IMR-90 (cell line): Measurements from ENCODE around the gene ZXDC. TPM values are rescaled to one million over a fixed set of nuclear protein-coding genes. Genes with fewer than 3 reads are reported as not detected.

Experiments
- ATAC-seq: fragments of 200-7000 bp; cut with Tn5 transposase; 2 replicates; pipeline ENCODE4 v1.9.1; 2020; ENCODE audit warnings: low read depth, mild to moderate bottlenecking, moderate library complexity
- BruUV-seq: library from RNA; stranded (reverse); fragments of 400-500 nt; replicated peaks from 2 replicates; lab custom pipeline; 2021; lab: Mats Ljungman, UMichigan
- CTCF ChIA-PET: fragments of 300-600 bp; formaldehyde crosslinking; extraction: SDS; loops from one replicate; lab custom pipeline; 2021; ENCODE audit warnings: antibody characterized with exemption; lab: Yijun Ruan, JAX
- POLR2A ChIA-PET: fragments of 300-600 bp; sonication (Branson Sonifier 250); formaldehyde crosslinking; loops from one replicate; lab custom pipeline; 2022; ENCODE audit warnings: antibody characterized with exemption; ENCODE audit not compliant: unreplicated experiment; lab: Charles Lee
- DNase-seq: peaks from one replicate; pipeline ENCODE4 v3.0.0; 2013
- H2AFZ ChIP-seq: replicated peaks from 2 replicates; pipeline ENCODE3; 2013; ENCODE audit warnings: low read length, mild to moderate bottlenecking; ENCODE audit not compliant: poor library complexity
- H2AK5ac ChIP-seq: 2 replicates; pipeline ENCODE4 v1.6.1; 2013; ENCODE audit warnings: low read depth, low read length, inconsistent platforms
- H2AK9ac ChIP-seq: replicated peaks from 2 replicates; pipeline ENCODE3; 2013; ENCODE audit warnings: mild to moderate bottlenecking, low read depth, low read length, moderate library complexity; ENCODE audit not compliant: poor library complexity
- H2BK120ac ChIP-seq: 2 replicates; pipeline ENCODE4 v1.6.1; 2013; ENCODE audit warnings: low read depth, low read length, inconsistent platforms
- H2BK15ac ChIP-seq: 3 replicates; pipeline ENCODE4 v1.6.1; 2013; ENCODE audit warnings: low read depth, low read length, inconsistent platforms
- H2BK20ac ChIP-seq: 2 replicates; pipeline ENCODE4 v1.6.1; 2013; ENCODE audit warnings: low read depth, mild to moderate bottlenecking, inconsistent platforms, low read length, moderate library complexity
- H2BK5ac ChIP-seq: 2 replicates; pipeline ENCODE4 v1.6.1; 2013; ENCODE audit warnings: mild to moderate bottlenecking, low read depth, low read length, inconsistent platforms; ENCODE audit not compliant: poor library complexity, severe bottlenecking
- H3K14ac ChIP-seq: replicated peaks from 2 replicates; pipeline ENCODE4 v1.6.1; 2013; ENCODE audit warnings: low read depth, low read length, inconsistent platforms
- H3K18ac ChIP-seq: 2 replicates; pipeline ENCODE4 v1.6.1; 2013; ENCODE audit warnings: low read depth, low read length, control low read depth
- H3K23ac ChIP-seq: 2 replicates; pipeline ENCODE4 v1.6.1; 2013; ENCODE audit warnings: low read depth, low read length, inconsistent platforms
- H3K27ac ChIP-seq: 2 replicates; pipeline ENCODE4 v1.5.1; 2013; ENCODE audit warnings: mild to moderate bottlenecking, control low read depth, low read length; ENCODE audit not compliant: insufficient read depth
- H3K27me3 ChIP-seq: 2 replicates; pipeline ENCODE4 v1.6.1; 2013; ENCODE audit warnings: low read length; ENCODE audit not compliant: control insufficient read depth, insufficient read depth
- H3K36me3 ChIP-seq: 2 replicates; pipeline ENCODE4 v1.6.1; 2013; ENCODE audit warnings: low read length, mixed read lengths; ENCODE audit not compliant: control insufficient read depth, insufficient read depth
- H3K4ac ChIP-seq: 2 replicates; pipeline ENCODE4 v1.6.1; 2013; ENCODE audit warnings: low read depth, low read length, inconsistent platforms
- H3K4me1 ChIP-seq: 2 replicates; pipeline ENCODE4 v1.6.1; 2013; ENCODE audit warnings: low read length, mixed read lengths; ENCODE audit not compliant: control insufficient read depth, insufficient read depth
- H3K4me2 ChIP-seq: 2 replicates; pipeline ENCODE4 v1.6.1; 2013; ENCODE audit warnings: low read depth, mild to moderate bottlenecking, control low read depth, low read length, moderate library complexity
- H3K4me3 ChIP-seq: 2 replicates; pipeline ENCODE4 v1.5.1; 2013; ENCODE audit warnings: low read depth, mild to moderate bottlenecking, control low read depth, low read length, moderate library complexity; ENCODE audit not compliant: insufficient read depth
- H3K56ac ChIP-seq: 2 replicates; pipeline ENCODE4 v1.6.1; 2013; ENCODE audit warnings: low read length, inconsistent platforms; ENCODE audit not compliant: insufficient read depth; ENCODE audit errors: extremely low read depth
- H3K79me1 ChIP-seq, 2 experiments: 2 replicates each; pipeline ENCODE4 v1.6.1; 2013; ENCODE audit warnings: low read length in 2 of 2, inconsistent platforms in 1 of 2, low read depth in 1 of 2
- H3K9ac ChIP-seq: 2 replicates; pipeline ENCODE4 v1.6.1; 2013; ENCODE audit warnings: low read depth, low read length, control low read depth
- H3K9me1 ChIP-seq: 2 replicates; pipeline ENCODE4 v1.6.1; 2013; ENCODE audit warnings: low read length, inconsistent platforms; ENCODE audit not compliant: insufficient read depth
- H3K9me3 ChIP-seq: 2 replicates; pipeline ENCODE4 v1.6.1; 2013; ENCODE audit warnings: low read length; ENCODE audit not compliant: control insufficient read depth, insufficient read depth
- H4K20me1 ChIP-seq: 2 replicates; pipeline ENCODE4 v1.6.1; 2013; ENCODE audit warnings: low read length, inconsistent platforms; ENCODE audit not compliant: insufficient read depth
- H4K5ac ChIP-seq: 2 replicates; pipeline ENCODE4 v1.6.1; 2013; ENCODE audit warnings: mild to moderate bottlenecking, low read depth, low read length, control low read depth
- H4K8ac ChIP-seq, 2 experiments: 2 replicates each; pipeline ENCODE4 v1.6.1; 2013; ENCODE audit warnings: low read depth in 2 of 2, low read length in 2 of 2, control low read depth in 1 of 2, inconsistent platforms in 1 of 2
- H4K91ac ChIP-seq: 2 replicates; pipeline ENCODE4 v1.6.1; 2013; ENCODE audit warnings: low read depth, low read length, inconsistent platforms; ENCODE audit not compliant: insufficient read depth
- CEBPB ChIP-seq: IDR thresholded peaks from 2 replicates; pipeline ENCODE4 v1.6.1; 2012; ENCODE audit warnings: low read depth, low read length, improper control_type of control experiment
- CTCF ChIP-seq: conservative IDR thresholded peaks from 2 replicates; pipeline ENCODE4 v1.5.1; 2012; ENCODE audit warnings: mild to moderate bottlenecking, low read depth, low read length, improper control_type of control experiment
- ELK1 ChIP-seq: fragments of 150-350 bp; IDR thresholded peaks from 2 replicates; pipeline ENCODE4 v1.6.1; 2016; ENCODE audit warnings: low read depth, mild to moderate bottlenecking, low read length, moderate library complexity, borderline replicate concordance
- FOS ChIP-seq: fragments of 150-350 bp; IDR thresholded peaks from 2 replicates; pipeline ENCODE4 v1.6.1; 2016; ENCODE audit warnings: low read depth, low read length
- MXI1 ChIP-seq: IDR thresholded peaks from 2 replicates; pipeline ENCODE4 v1.6.1; 2012; ENCODE audit warnings: low read depth, mild to moderate bottlenecking, low read length, moderate library complexity, borderline replicate concordance
- NFE2L2 ChIP-seq: fragments of 150-350 bp; IDR thresholded peaks from 2 replicates; pipeline ENCODE4 v1.6.1; 2016; ENCODE audit warnings: low read depth, mild to moderate bottlenecking, low read length
- POLR2A ChIP-seq: IDR thresholded peaks from 2 replicates; pipeline ENCODE4 v1.6.1; 2012; ENCODE audit warnings: mild to moderate bottlenecking, low read depth, low read length
- RAD21 ChIP-seq: IDR thresholded peaks from 2 replicates; pipeline ENCODE4 v1.6.1; 2012; ENCODE audit warnings: low read length, improper control_type of control experiment
- RFX5 ChIP-seq: IDR thresholded peaks from 2 replicates; pipeline ENCODE4 v1.8.0; 2012; ENCODE audit warnings: low read depth, mild to moderate bottlenecking, low read length, moderate library complexity
- SMC3 ChIP-seq: fragments of 150-350 bp; IDR thresholded peaks from 2 replicates; pipeline ENCODE4 v1.6.1; 2016; ENCODE audit warnings: low read depth, mild to moderate bottlenecking, antibody characterized with exemption, low read length, moderate library complexity
- USF2 ChIP-seq: fragments of 150-350 bp; IDR thresholded peaks from 2 replicates; pipeline ENCODE4 v1.6.1; 2017; ENCODE audit warnings: mild to moderate bottlenecking, antibody characterized with exemption, low read length, low read depth
- WGBS, 2 experiments: methylation state at CpG; one replicate each; pipeline versions ENCODE4 v1.1.5 to v1.1.7; 2013; ENCODE audit warnings: missing lambda C conversion rate in 2 of 2; ENCODE audit not compliant: insufficient read length in 1 of 2; ENCODE audit errors: extremely low coverage in 2 of 2; 5-methylcytosine and 5-hydroxymethylcytosine counted together
- dilution Hi-C: fragments of 300-500 bp; cut with HindIII; formaldehyde crosslinking; loops from one replicate; pipeline ENCODE4 v1.14.3; 2018; ENCODE audit warnings: low sequenced_read_pairs; ENCODE audit not compliant: unreplicated experiment
- in situ Hi-C: fragments of 300-500 bp; cut with MboI; formaldehyde crosslinking; loops from 3 replicates; pipeline ENCODE4 v1.14.3; 2019; ENCODE audit warnings: low sequenced_read_pairs, inconsistent platforms, mixed read lengths
- intact Hi-C: fragments of 100-400 bp; cut with micrococcal nuclease; formaldehyde crosslinking; loops from 2 replicates; pipeline ENCODE4 v1.10.0; 2022
- polyA plus RNA-seq, 3 experiments: library from polyadenylated mRNA; depleted of rRNA; stranded (reverse); fragments of >200 nt; gene quantifications; 2 replicates each; pipeline ENCODE4 v1.2.3, GENCODE V29; 2012; ENCODE audit warnings: low replicate concordance in 1 of 3
- total RNA-seq: library from RNA; depleted of rRNA; stranded (reverse); fragments of >200 nt; gene quantifications from 2 replicates; pipeline ENCODE4 v1.2.3, GENCODE V29; 2012

The ZXDC gene
- total and polyA plus RNA-seq, 2 of the 4 experiments (the other 2 are of a cell fraction) = 11.5 to 14.3 TPM

GRCh38 chr3:126433105-126433430 lies 42.6 kb downstream of the ZXDC start:
- ATAC-seq (no peak), DNase-seq (no peak)
- H2AFZ ChIP-seq = no peak overlapping the region
- CTCF ChIA-PET = no interaction called here
- H3K4me3 ChIP-seq = no peak overlapping the region
- no peaks in the 10 kb centered on the region for H4K20me1 ChIP-seq
- WGBS, 2 experiments = no CpG with 5 or more reads among the region's 6 CpGs
- H3K56ac ChIP-seq = no peak overlapping the region
- H3K4ac ChIP-seq = no peak overlapping the region
- no peak overlapping the region for H3K23ac ChIP-seq
- BruUV-seq = no TSS peak
- no peak overlapping the region for H3K18ac ChIP-seq
- H3K27me3 ChIP-seq = no peaks in the 10 kb centered on the region
- no peak overlapping the region for H4K91ac ChIP-seq
- H2BK15ac ChIP-seq = no peak overlapping the region
- no peak overlapping the region for H2BK20ac ChIP-seq
- H2BK5ac ChIP-seq = no peak overlapping the region
- no peaks in the 10 kb centered on the region; the same call in 1 of the 2 replicates for H3K9me1 ChIP-seq
- POLR2A ChIA-PET = no interaction called here
- intact Hi-C loops (no loop called here), in situ Hi-C loops (no loop called here), dilution Hi-C loops (no loop called here)
- TF ChIP-seq POLR2A (no peak), FOS (no peak), MXI1 (no peak), SMC3 (no peak), ELK1 (no peak), CTCF (no peak), NFE2L2 (no peak), CEBPB (no peak), RFX5 (no peak), RAD21 (no peak), USF2 (no peak)
- no peak overlapping the region for H3K27ac ChIP-seq
- H3K36me3 ChIP-seq = peaks cover 2% of the 10 kb centered on the region; the same call in 1 of the 2 replicates
- no peak overlapping the region for H3K4me2 ChIP-seq
- H2BK120ac ChIP-seq = no peak overlapping the region
- H4K8ac ChIP-seq = no peak overlapping the region
- H3K4me1 ChIP-seq = no peaks in the 10 kb centered on the region
- H2AK5ac ChIP-seq = no peak overlapping the region
- no peak overlapping the region for H3K14ac ChIP-seq
- no peaks in the 10 kb centered on the region for H3K9me3 ChIP-seq
- no peak overlapping the region for H3K9ac ChIP-seq
- H3K79me1 ChIP-seq = no peaks in the 10 kb centered on the region
- H4K5ac ChIP-seq = no peak overlapping the region
- H2AK9ac ChIP-seq = peak overlapping the region; percentile 31
